Activated CD8-positive, alpha-beta memory T cell treated with anti-CD3 and anti-CD28 coated beads, Interleukin-2, amount 50 U/mL, for 24 hours (primary cell): ENCODE data around the gene MX1.

ENCODE experiments used
- DNase-seq: peaks from one replicate; pipeline ENCODE4 v3.0.0-alpha.2; 2020; ENCODE audit errors: extremely low read depth

MX1 gene

GRCh38 chr21:41425954-41426675 is at the start of gene MX1:
Gene MX1 (plus strand): TSS chr21:41426239. CDS start chr21:41432071, 5,832 bp downstream.
- peak; percentile 53 for DNase-seq

- no peak for DNase-seq
Observed at GRCh38 chr21:41377715-41378114, 48.3 kb upstream of the MX1 start.

GRCh38 chr21:41378849-41379248 is 47.2 kb upstream of the MX1 start:
- DNase-seq, result no peak

- no peak for DNase-seq
Observed at GRCh38 chr21:41379901-41380300, 46.1 kb upstream of the MX1 start.

- DNase-seq, result no peak
Observed at GRCh38 chr21:41381731-41382130, 44.3 kb upstream of the MX1 start.

GRCh38 chr21:41387042-41387819 is 38.8 kb upstream of the MX1 start:
- DNase-seq, result no peak

- no peak for DNase-seq
Observed at GRCh38 chr21:41387824-41388223, 38.2 kb upstream of the MX1 start.

- no peak for DNase-seq
Observed at GRCh38 chr21:41388259-41388658, 37.8 kb upstream of the MX1 start.

GRCh38 chr21:41390043-41390639 is 35.9 kb upstream of the MX1 start:
- no peak for DNase-seq

- DNase-seq, result no peak
Observed at GRCh38 chr21:41393876-41394465, 32.1 kb upstream of the MX1 start.

GRCh38 chr21:41396558-41397075 is 29.4 kb upstream of the MX1 start:
- no peak for DNase-seq

- DNase-seq, result no peak
Observed at GRCh38 chr21:41397471-41397891, 28.6 kb upstream of the MX1 start.

GRCh38 chr21:41398251-41398650 is 27.8 kb upstream of the MX1 start:
- DNase-seq, result no peak

GRCh38 chr21:41398831-41399230 is 27.2 kb upstream of the MX1 start:
- no peak for DNase-seq

GRCh38 chr21:41399246-41399800 is 26.7 kb upstream of the MX1 start:
- no peak for DNase-seq

- no peak for DNase-seq
Observed at GRCh38 chr21:41402231-41402630, 23.8 kb upstream of the MX1 start.

GRCh38 chr21:41402796-41403195 is 23.2 kb upstream of the MX1 start:
- no peak for DNase-seq

- no peak for DNase-seq
Observed at GRCh38 chr21:41403331-41403730, 22.7 kb upstream of the MX1 start.

GRCh38 chr21:41403966-41404365 is 22.1 kb upstream of the MX1 start:
- no peak for DNase-seq

GRCh38 chr21:41405321-41405720 is 20.7 kb upstream of the MX1 start:
- no peak for DNase-seq

- no peak for DNase-seq
Observed at GRCh38 chr21:41406340-41406739, 19.7 kb upstream of the MX1 start.
